NCI-H1417 (cell line): ENCODE results near the gene IST1.
"Not testable (repeated sequence)": the region's sequence is repeated elsewhere in the genome, so short reads cannot be mapped to it uniquely, and the experiment has no call there.

Experiments
- DNase-seq, 3 experiments: peaks; one replicate each; lab custom pipeline; 2025; lab: John Stamatoyannopoulos, UW

The IST1 gene

GRCh38 chr16:71882505-71883167 is 12.7 kb upstream of the IST1 start:
- DNase-seq: peak; percentile 56 to 84 (median 67)

- DNase-seq: peak; percentile 10 to 63 (median 60)
Observed at GRCh38 chr16:71883168-71883848, 12.0 kb upstream of the IST1 start.

- peak; percentile 84 to 88 (median 87) for DNase-seq
Observed at GRCh38 chr16:71883849-71884638, 11.3 kb upstream of the IST1 start, which contains the start of gene ZNF821. TSS of gene ZNF821 (minus strand) at chr16:71884182. CDS start at chr16:71879946, 4,236 bp downstream.

GRCh38 chr16:71885261-71885650 is 10.1 kb upstream of the IST1 start:
- no peak for DNase-seq

GRCh38 chr16:71889147-71889546 is 6.2 kb upstream of the IST1 start:
- DNase-seq: no peak

- DNase-seq: no peak
Observed at GRCh38 chr16:71893888-71894228, 1.5 kb upstream of the IST1 start.

GRCh38 chr16:71894229-71894920 is 956 bp upstream of the IST1 start:
- peak; percentile 22 to 75 (median 65) for DNase-seq

GRCh38 chr16:71895679-71896365 is 491 bp downstream of the IST1 start:
- DNase-seq: peak in 2 of 3 experiments; percentile 76 to 89

GRCh38 chr16:71896764-71897368 is 1.5 kb downstream of the IST1 start:
- DNase-seq: no peak

GRCh38 chr16:71899171-71899570 is 3.8 kb downstream of the IST1 start:
- DNase-seq: no peak

GRCh38 chr16:71902656-71903365 is 7.5 kb downstream of the IST1 start:
- DNase-seq: no peak

- no peak for DNase-seq
Observed at GRCh38 chr16:71903608-71904007, 8.3 kb downstream of the IST1 start.

- no peak for DNase-seq
Observed at GRCh38 chr16:71904239-71904638, 8.9 kb downstream of the IST1 start.

- DNase-seq: not testable (repeated sequence)
Observed at GRCh38 chr16:71905765-71906164, 10.4 kb downstream of the IST1 start.

GRCh38 chr16:71911121-71911520 is 15.8 kb downstream of the IST1 start:
- DNase-seq: no peak

GRCh38 chr16:71912534-71913275 is 17.4 kb downstream of the IST1 start:
- no peak for DNase-seq

GRCh38 chr16:71914802-71915201 is 19.5 kb downstream of the IST1 start:
- no peak for DNase-seq

- DNase-seq: no peak
Observed at GRCh38 chr16:71915350-71915749, 20.0 kb downstream of the IST1 start.

GRCh38 chr16:71916397-71916920 is 21.1 kb downstream of the IST1 start:
- no peak for DNase-seq

GRCh38 chr16:71917900-71918299 is 22.6 kb downstream of the IST1 start:
- no peak for DNase-seq
